Sigmoid colon (tissue), 7 donors: ENCODE results near the gene CALHM3. TPM values are rescaled to one million over a fixed set of nuclear protein-coding genes. Genes with fewer than 3 reads are reported as not detected.

Experiments used
- DNase-seq: peaks from one replicate; pipeline ENCODE4 v3.0.0-alpha.2; 2019
- H3K27ac ChIP-seq, 4 donors: fragments of 200-600 bp; sonication (generic); one replicate each; pipeline ENCODE4 v1.5.1; 2016 to 2019; ENCODE audit warnings: mild to moderate bottlenecking in 1 of 4
- H3K27me3 ChIP-seq, 3 donors: fragments of 200-600 bp; sonication (generic); one replicate each; pipeline ENCODE4 v1.5.1; 2019; ENCODE audit warnings: mild to moderate bottlenecking in 1 of 3
- H3K36me3 ChIP-seq, 4 donors: fragments of 200-600 bp; sonication (generic); one replicate each; pipeline ENCODE4 v1.5.1; 2016 to 2019
- H3K4me1 ChIP-seq, 4 donors: fragments of 200-600 bp; sonication (generic); one replicate each; pipeline ENCODE4 v1.5.1; 2017 to 2019
- H3K4me3 ChIP-seq, 4 donors: fragments of 200-600 bp; sonication (generic); one replicate each; pipeline ENCODE4 v1.5.1; 2017 to 2019; ENCODE audit warnings: mild to moderate bottlenecking in 2 of 4, moderate library complexity in 1 of 4
- H3K9me3 ChIP-seq, 4 donors: fragments of 200-600 bp in 3 of 4; sonication (generic) in 3 of 4; one replicate each; pipeline versions ENCODE4 v1.5.1 to v1.6.1; 2013 to 2019
- EP300 ChIP-seq, 4 donors: sonication (generic); formaldehyde crosslinking; IDR thresholded peaks; one replicate each; pipeline ENCODE4 v1.6.1; 2017; ENCODE audit warnings: antibody characterized with exemption in 4 of 4
- POLR2A ChIP-seq, 2 donors: fragments of 450-650 bp; IDR thresholded peaks; one replicate each; pipeline ENCODE4 v1.6.1; 2016; ENCODE audit warnings: antibody characterized with exemption in 2 of 2, mild to moderate bottlenecking in 2 of 2, moderate library complexity in 2 of 2
- POLR2AphosphoS5 ChIP-seq, 4 donors: sonication (generic); formaldehyde crosslinking; IDR thresholded peaks; one replicate each; pipeline ENCODE4 v1.6.1; 2017; ENCODE audit warnings: antibody characterized with exemption in 4 of 4
- WGBS, 2 donors: extraction: QIAGEN DNeasy Blood & Tissue Kit; methylation state at CpG; one replicate each; pipeline ENCODE4 v1.1.7; 2013; 5-methylcytosine and 5-hydroxymethylcytosine counted together
- intact Hi-C: fragments of 100-400 bp; cut with DNase I; formaldehyde crosslinking; loops from one replicate; pipeline ENCODE4 v1.15.1; 2023
- polyA plus RNA-seq, 3 donors: library from polyadenylated mRNA; stranded (reverse); fragments of 200-250 nt; gene quantifications; one replicate each; pipeline ENCODE4 v1.2.3, GENCODE V29; 2013
- total RNA-seq, 4 donors: library from RNA; depleted of rRNA; stranded (reverse); fragments of >200 nt; gene quantifications; one replicate each; pipeline ENCODE4 v1.1.0, GENCODE V29; 2016
- TF ChIP-seq, protein P1 (sequence below), 4 experiments: fragments of 450-650 bp in 3 of 4; fragments of 200-600 bp in 1 of 4; IDR thresholded peaks; one replicate each; pipeline ENCODE4 v1.5.1; 2016 to 2019; ENCODE audit warnings: antibody characterized with exemption in 4 of 4, mild to moderate bottlenecking in 3 of 4, moderate library complexity in 2 of 4
- donor health status: healthy with polysubstance abuse.
- donor health status: Bipolar disorder and iron deficiency.
- donor health status: healthy.

The CALHM3 gene
- total and polyA plus RNA-seq, 7 donors = not detected

- Histone ChIP-seq H3K4me3 (no peak overlapping the region), H3K36me3 (peaks cover 36 to 95% (median 55%) of the 10 kb centered on the region in 4 donors), H3K4me1 (no peaks in the 10 kb centered on the region), H3K27me3 (no peaks in the 10 kb centered on the region), H3K27ac (no peak overlapping the region), H3K9me3 (no peaks in the 10 kb centered on the region)
- no peak for DNase-seq
- WGBS, 2 donors = 83 to 92% methylated on average over 5 of the region's 5 CpGs
- intact Hi-C loops = no loop called here
- TF ChIP-seq POLR2AphosphoS5 (IDR thresholded peaks at IDR 0.05) (no peak), EP300 (IDR thresholded peaks at IDR 0.05) (no peak), POLR2A (IDR thresholded peaks at IDR 0.05) (no peak)
- TF ChIP-seq, protein P1, sequence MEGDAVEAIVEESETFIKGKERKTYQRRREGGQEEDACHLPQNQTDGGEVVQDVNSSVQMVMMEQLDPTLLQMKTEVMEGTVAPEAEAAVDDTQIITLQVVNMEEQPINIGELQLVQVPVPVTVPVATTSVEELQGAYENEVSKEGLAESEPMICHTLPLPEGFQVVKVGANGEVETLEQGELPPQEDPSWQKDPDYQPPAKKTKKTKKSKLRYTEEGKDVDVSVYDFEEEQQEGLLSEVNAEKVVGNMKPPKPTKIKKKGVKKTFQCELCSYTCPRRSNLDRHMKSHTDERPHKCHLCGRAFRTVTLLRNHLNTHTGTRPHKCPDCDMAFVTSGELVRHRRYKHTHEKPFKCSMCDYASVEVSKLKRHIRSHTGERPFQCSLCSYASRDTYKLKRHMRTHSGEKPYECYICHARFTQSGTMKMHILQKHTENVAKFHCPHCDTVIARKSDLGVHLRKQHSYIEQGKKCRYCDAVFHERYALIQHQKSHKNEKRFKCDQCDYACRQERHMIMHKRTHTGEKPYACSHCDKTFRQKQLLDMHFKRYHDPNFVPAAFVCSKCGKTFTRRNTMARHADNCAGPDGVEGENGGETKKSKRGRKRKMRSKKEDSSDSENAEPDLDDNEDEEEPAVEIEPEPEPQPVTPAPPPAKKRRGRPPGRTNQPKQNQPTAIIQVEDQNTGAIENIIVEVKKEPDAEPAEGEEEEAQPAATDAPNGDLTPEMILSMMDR (IDR thresholded peaks at IDR 0.05) = no peak
Observed at GRCh38 chr10:103423748-103424147, 55.3 kb downstream of the CALHM3 start.

Other genes starting within 250 kb of the CALHM3 start
- not detected for gene RPEL1, start 233.4 kb downstream of the CALHM3 start, total RNA-seq
- gene RPEL1, start 233.4 kb downstream of the CALHM3 start, polyA plus RNA-seq = under 1 TPM in 1 of 3 donors, not detected in 2; 0.03 TPM
- 10 to 100 TPM in 2 of 4 donors, 1 to 10 TPM in 2; 3.9 to 11.8 (median 7.8) TPM for gene INA, start 202.1 kb downstream of the CALHM3 start, total RNA-seq
- 1 to 10 TPM in 1 of 3 donors, not detected in 2; 2.0 TPM for gene INA, start 202.1 kb downstream of the CALHM3 start, polyA plus RNA-seq
- gene PCGF6, start 128.1 kb downstream of the CALHM3 start, total RNA-seq = 10 to 100 TPM; 16.3 to 26.0 (median 19.0) TPM
- gene PCGF6, start 128.1 kb downstream of the CALHM3 start, polyA plus RNA-seq = 1 to 10 TPM; 4.9 to 6.0 (median 5.8) TPM
- 1 to 10 TPM; 4.2 to 7.1 (median 5.5) TPM for gene TAF5, start 111.3 kb downstream of the CALHM3 start, total RNA-seq
- 1 to 10 TPM; 2.8 to 3.3 (median 3.0) TPM for gene TAF5, start 111.3 kb downstream of the CALHM3 start, polyA plus RNA-seq
- 100 to 1,000 TPM; 400 to 825 (median 607) TPM for gene ATP5MK, start 82.8 kb downstream of the CALHM3 start, total RNA-seq
- gene ATP5MK, start 82.8 kb downstream of the CALHM3 start, polyA plus RNA-seq = 1,000 to 10,000 TPM in 2 of 3 donors, 100 to 1,000 TPM in 1; 912 to 2,357 (median 1,949) TPM
- gene PDCD11, start 82.6 kb downstream of the CALHM3 start, total RNA-seq = 10 to 100 TPM; 11.0 to 15.0 (median 13.0) TPM
- gene PDCD11, start 82.6 kb downstream of the CALHM3 start, polyA plus RNA-seq = 10 to 100 TPM in 1 of 3 donors, 1 to 10 TPM in 2; 3.2 to 24.0 (median 6.0) TPM
- 10 to 100 TPM; 27.4 to 55.4 (median 46.4) TPM for gene CALHM2, start 26.9 kb downstream of the CALHM3 start, total RNA-seq
- gene CALHM2, start 26.9 kb downstream of the CALHM3 start, polyA plus RNA-seq = 10 to 100 TPM in 2 of 3 donors, 1 to 10 TPM in 1; 5.5 to 20.4 (median 13.7) TPM
- not detected for gene CALHM1, start 20.3 kb downstream of the CALHM3 start, total RNA-seq
- under 1 TPM in 1 of 3 donors, not detected in 2; 0.07 TPM for gene CALHM1, start 20.3 kb downstream of the CALHM3 start, polyA plus RNA-seq
- under 1 TPM in 3 of 4 donors, not detected in 1; 0.41 to 0.71 (median 0.55) TPM for gene NEURL1, start 14.5 kb upstream of the CALHM3 start, total RNA-seq
- gene NEURL1, start 14.5 kb upstream of the CALHM3 start, polyA plus RNA-seq = 10 to 100 TPM; 29.9 to 54.1 (median 31.8) TPM